Measurements from ENCODE around the gene SLC20A1.
"Not testable (repeated sequence)": the region's sequence is repeated elsewhere in the genome, so short reads cannot be mapped to it uniquely, and the experiment has no call there.

Gene SLC20A1

DNA sequence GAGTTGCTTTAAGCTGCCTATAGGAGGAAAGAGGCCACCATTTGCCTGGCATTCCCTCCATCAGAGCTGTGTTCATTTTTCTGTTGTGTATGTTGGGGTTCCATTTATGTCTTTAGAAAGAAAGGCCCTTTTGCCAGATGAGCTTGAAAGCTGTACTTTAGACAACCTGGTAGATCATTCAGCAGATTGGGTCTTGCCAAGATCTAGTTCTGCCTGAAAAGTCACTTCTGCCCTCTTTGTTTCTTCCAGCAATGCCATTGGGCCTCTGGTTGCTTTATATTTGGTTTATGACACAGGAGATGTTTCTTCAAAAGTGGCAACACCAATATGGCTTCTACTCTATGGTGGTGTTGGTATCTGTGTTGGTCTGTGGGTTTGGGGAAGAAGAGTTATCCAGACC, 14.4 kb downstream of the SLC20A1 start:
- no peak overlapping the region for H3K4me3 ChIP-seq (ENCODE audit: low read length)
- H3K27me3 ChIP-seq (ENCODE audit: control insufficient read depth, insufficient read depth, low read length): no peaks in the 10 kb centered on the region
- no peaks in the 10 kb centered on the region for H3K9me3 ChIP-seq (ENCODE audit: control insufficient read depth, low read length)
- H3K36me3 ChIP-seq (ENCODE audit: control insufficient read depth, insufficient read depth, low read length): no peaks in the 10 kb centered on the region
- no peak overlapping the region for H3K9ac ChIP-seq (ENCODE audit: low read length)
- no peaks in the 10 kb centered on the region for H3K4me1 ChIP-seq (ENCODE audit: control insufficient read depth, insufficient read depth, low read length)

DNA sequence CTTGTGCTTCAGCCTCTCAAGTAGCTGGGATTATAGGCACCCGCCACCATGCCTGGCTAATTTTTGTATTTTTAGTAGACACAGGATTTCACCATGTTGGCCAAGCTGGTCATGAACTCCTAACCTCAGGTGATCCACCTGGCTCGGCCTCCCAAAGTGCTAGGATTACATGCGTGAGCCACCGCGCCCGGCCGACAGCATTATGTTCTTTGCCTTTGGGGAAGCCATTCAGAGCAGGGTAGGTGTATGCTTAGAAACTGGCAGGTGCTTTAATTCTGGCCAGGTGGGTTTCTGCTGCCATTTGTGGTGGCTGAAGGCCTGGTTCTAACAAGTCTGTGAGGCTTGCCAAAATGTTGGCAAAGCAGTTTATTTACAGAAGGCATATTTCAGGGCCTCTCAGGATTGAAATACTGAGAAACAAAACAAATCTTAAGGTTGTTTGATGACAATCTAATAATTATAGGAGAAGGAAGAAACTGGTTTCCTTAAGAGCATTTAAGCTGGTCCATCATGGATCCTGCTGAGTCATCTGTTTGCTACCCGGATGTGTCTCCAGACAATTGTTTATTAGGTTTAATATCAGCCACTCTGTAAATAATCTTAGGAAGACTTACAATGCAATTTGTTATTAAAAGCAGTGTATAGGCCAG, 16.0 kb downstream of the SLC20A1 start:
- Histone ChIP-seq H3K4me3 (ENCODE audit: low read length) (no peak overlapping the region), H3K4me1 (ENCODE audit: control insufficient read depth, insufficient read depth, low read length) (no peaks in the 10 kb centered on the region), H3K9ac (ENCODE audit: low read length) (no peak overlapping the region), H3K36me3 (ENCODE audit: control insufficient read depth, insufficient read depth, low read length) (no peaks in the 10 kb centered on the region), H3K27me3 (ENCODE audit: control insufficient read depth, insufficient read depth, low read length) (no peaks in the 10 kb centered on the region), H3K9me3 (ENCODE audit: control insufficient read depth, low read length) (no peaks in the 10 kb centered on the region)

DNA sequence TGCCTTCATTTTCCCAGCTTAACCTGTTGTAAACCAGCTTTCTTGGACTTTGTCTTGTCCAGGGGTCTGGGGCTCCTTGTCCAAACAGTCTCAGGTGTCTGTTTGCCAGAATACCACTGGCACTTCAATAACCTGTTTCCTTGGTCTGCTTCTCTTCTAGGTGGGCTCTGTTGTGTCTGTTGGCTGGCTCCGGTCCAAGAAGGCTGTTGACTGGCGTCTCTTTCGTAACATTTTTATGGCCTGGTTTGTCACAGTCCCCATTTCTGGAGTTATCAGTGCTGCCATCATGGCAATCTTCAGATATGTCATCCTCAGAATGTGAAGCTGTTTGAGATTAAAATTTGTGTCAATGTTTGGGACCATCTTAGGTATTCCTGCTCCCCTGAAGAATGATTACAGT, 17.0 kb downstream of the SLC20A1 start:
- no peak overlapping the region for H3K9ac ChIP-seq (ENCODE audit: low read length)
- no peaks in the 10 kb centered on the region for H3K36me3 ChIP-seq (ENCODE audit: control insufficient read depth, insufficient read depth, low read length)
- H3K27me3 ChIP-seq (ENCODE audit: control insufficient read depth, insufficient read depth, low read length): no peaks in the 10 kb centered on the region
- no peaks in the 10 kb centered on the region for H3K4me1 ChIP-seq (ENCODE audit: control insufficient read depth, insufficient read depth, low read length)
- H3K9me3 ChIP-seq (ENCODE audit: control insufficient read depth, low read length): no peaks in the 10 kb centered on the region
- no peak overlapping the region for H3K4me3 ChIP-seq (ENCODE audit: low read length)

DNA sequence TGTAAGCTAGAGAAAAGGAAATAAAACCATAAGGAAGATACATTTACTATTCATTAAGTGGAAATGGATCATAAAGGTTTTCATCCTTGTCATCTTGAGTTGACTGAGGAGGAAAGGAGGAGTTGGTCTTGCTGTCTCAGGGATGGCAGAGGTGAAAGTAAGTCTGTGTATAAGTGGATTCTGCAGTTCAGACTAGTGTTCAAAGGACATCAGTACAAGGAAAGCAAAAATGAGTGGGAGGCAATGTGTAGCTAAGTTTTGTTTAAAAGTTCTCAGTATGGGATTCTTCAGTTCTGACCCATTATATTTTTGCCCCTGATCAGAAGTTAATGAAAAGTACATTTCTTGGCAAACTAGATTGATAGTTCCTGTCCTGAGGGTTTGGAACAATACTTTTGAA, 18.9 kb downstream of the SLC20A1 start:
- Histone ChIP-seq H3K27me3 (ENCODE audit: control insufficient read depth, insufficient read depth, low read length) (no peaks in the 10 kb centered on the region), H3K36me3 (ENCODE audit: control insufficient read depth, insufficient read depth, low read length) (no peaks in the 10 kb centered on the region), H3K4me1 (ENCODE audit: control insufficient read depth, insufficient read depth, low read length) (no peaks in the 10 kb centered on the region), H3K9me3 (ENCODE audit: control insufficient read depth, low read length) (no peaks in the 10 kb centered on the region), H3K4me3 (ENCODE audit: low read length) (no peak overlapping the region), H3K9ac (ENCODE audit: low read length) (no peak overlapping the region)

DNA sequence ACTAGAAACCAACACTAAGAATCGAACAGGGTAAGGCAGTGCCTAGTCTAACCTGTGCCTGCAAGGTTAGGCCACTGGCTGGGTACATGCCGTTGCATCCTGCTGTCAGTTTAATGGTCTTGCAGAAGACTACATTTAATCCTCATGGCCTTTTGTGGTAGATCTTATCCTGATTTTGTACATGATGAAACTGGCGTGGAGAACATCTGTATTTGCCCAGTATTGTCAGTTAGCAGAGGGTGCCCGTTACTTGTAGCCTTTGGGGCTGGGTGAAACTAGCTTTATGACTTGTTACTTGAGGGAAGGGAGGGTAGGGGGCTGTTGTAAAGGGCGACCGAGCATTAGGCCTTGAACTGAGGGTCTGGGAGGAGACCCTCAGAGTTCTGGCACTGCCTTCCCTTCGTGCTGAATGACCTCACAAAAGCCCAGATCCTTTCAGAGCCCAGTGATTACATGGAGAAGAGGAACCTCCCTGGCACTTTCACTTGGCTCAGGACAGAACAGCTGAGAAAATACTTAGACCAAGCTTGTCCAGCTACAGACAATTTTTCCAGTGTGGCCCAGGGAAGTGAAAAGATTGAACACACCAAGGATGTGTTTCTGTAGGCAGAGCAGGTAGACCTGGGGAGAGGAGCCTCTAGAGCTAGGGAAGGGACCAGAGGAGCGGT, 19.5 kb downstream of the SLC20A1 start:
- no peak overlapping the region for H3K4me3 ChIP-seq (ENCODE audit: low read length)
- no peaks in the 10 kb centered on the region for H3K9me3 ChIP-seq (ENCODE audit: control insufficient read depth, low read length)
- H3K27me3 ChIP-seq (ENCODE audit: control insufficient read depth, insufficient read depth, low read length): no peaks in the 10 kb centered on the region
- H3K9ac ChIP-seq (ENCODE audit: low read length): no peak overlapping the region
- no peaks in the 10 kb centered on the region for H3K36me3 ChIP-seq (ENCODE audit: control insufficient read depth, insufficient read depth, low read length)
- H3K4me1 ChIP-seq (ENCODE audit: control insufficient read depth, insufficient read depth, low read length): no peaks in the 10 kb centered on the region

DNA sequence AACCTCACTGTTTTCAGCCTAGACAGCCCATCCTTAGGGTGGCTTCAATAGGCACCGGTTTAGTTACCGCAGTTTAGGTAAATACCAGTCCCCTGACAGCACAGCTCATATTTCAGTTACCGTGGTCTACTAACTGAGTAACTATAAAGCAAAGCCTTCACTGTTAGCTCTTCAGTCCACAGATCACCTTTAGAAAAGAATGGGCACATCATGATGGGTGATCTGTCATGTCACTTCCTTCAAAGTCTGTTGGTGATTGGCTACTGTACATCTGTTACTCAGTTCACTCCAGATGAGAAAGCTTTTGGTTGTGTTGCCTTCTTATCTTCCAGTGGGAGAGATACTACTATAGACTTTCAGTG, 21.0 kb downstream of the SLC20A1 start:
- Histone ChIP-seq H3K4me3 (ENCODE audit: low read length) (no peak overlapping the region), H3K9ac (ENCODE audit: low read length) (no peak overlapping the region)

DNA sequence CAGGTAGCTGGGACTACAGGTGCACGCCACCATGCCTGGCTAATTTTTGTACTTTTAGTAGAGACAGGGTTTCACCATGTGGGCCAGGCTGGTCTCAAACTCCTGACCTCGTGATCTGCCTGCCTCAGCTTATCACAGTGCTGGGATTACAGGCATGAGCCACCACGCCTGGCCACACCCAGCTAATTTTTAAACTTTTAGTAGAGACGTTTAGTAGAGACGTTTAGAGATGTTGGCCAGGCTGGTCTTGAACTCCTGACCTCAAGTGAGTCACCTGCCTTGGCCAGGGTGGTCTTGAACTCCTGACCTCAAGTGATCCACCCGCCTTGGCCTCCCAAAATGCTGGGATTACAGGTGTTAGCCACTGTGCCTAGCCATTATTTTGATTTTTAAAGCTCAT, 21.8 kb downstream of the SLC20A1 start:
- not testable (repeated sequence) for H3K36me3 ChIP-seq (ENCODE audit: control insufficient read depth, insufficient read depth, low read length); H3K4me3 ChIP-seq (ENCODE audit: low read length); H3K27me3 ChIP-seq (ENCODE audit: control insufficient read depth, insufficient read depth, low read length); H3K4me1 ChIP-seq (ENCODE audit: control insufficient read depth, insufficient read depth, low read length); H3K9me3 ChIP-seq (ENCODE audit: control insufficient read depth, low read length); H3K9ac ChIP-seq (ENCODE audit: low read length)

More for the DNA sequence above, 21.0 kb downstream of the SLC20A1 start:
- Histone ChIP-seq H3K9me3 (ENCODE audit: control insufficient read depth, low read length) (no peaks in the 10 kb centered on the region), H3K4me1 (ENCODE audit: control insufficient read depth, insufficient read depth, low read length) (no peaks in the 10 kb centered on the region), H3K27me3 (ENCODE audit: control insufficient read depth, insufficient read depth, low read length) (no peaks in the 10 kb centered on the region), H3K36me3 (ENCODE audit: control insufficient read depth, insufficient read depth, low read length) (no peaks in the 10 kb centered on the region)

DNA sequence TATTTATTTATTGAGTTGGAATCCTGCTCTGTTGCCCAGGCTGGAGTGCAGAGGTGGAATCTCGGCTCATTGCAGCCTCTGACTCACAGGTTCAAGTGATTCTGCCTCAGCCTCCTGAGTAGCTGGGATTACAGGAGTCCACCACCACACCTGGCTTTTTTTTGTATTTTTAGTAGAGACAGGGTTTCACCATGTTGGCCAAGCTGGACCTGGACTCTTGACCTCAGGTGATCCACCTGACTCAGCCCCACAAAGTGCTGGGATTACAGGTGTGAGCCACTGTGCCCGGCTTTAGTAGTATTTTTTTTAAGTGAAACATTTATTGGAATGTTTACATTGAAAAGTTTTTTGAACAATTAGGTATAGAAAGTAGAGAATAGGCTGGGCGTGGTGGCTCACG, 23.9 kb downstream of the SLC20A1 start:
- no peaks in the 10 kb centered on the region for H3K36me3 ChIP-seq (ENCODE audit: control insufficient read depth, insufficient read depth, low read length)
- H3K4me3 ChIP-seq (ENCODE audit: low read length): no peak overlapping the region
- H3K4me1 ChIP-seq (ENCODE audit: control insufficient read depth, insufficient read depth, low read length): no peaks in the 10 kb centered on the region
- no peak overlapping the region for H3K9ac ChIP-seq (ENCODE audit: low read length)
- no peaks in the 10 kb centered on the region for H3K9me3 ChIP-seq (ENCODE audit: control insufficient read depth, low read length)
- no peaks in the 10 kb centered on the region for H3K27me3 ChIP-seq (ENCODE audit: control insufficient read depth, insufficient read depth, low read length)

DNA sequence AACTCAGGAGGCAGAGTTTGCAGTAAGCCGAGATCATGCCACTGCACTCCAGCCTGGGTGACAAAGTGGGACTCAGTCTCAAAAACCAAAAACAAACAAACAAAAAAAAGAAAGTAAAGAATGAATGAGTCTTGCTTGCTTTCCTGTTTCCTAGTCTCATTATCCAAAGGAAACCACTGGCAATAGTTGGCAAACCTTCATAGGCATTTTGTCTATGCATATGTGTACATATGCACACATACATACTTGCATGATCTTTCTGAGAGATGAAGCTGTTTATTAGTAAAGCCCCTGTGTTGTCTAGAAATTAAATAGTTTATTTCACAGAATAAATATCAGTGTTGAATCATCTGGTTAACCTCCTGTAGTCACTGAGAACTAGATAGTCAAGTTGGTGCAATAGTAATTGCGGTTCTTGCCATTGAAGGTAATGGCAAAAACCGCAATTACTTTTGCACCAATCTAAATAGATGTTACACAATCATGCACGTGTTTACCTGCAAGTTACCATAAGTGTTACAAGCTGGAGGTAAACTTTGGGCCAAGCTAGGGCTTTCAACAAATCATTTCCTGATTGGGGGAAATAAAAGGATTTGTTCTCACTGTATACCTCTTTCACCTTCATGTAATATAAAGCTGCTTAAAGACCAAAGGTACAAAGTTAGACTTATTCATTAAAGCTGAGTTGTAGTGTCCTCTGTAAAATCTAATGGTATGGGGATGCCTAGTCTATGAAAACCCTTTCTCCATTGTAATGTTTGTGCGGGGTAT, 24.7 kb downstream of the SLC20A1 start:
- Histone ChIP-seq H3K9me3 (ENCODE audit: control insufficient read depth, low read length) (no peaks in the 10 kb centered on the region), H3K4me1 (ENCODE audit: control insufficient read depth, insufficient read depth, low read length) (no peaks in the 10 kb centered on the region), H3K27me3 (ENCODE audit: control insufficient read depth, insufficient read depth, low read length) (no peaks in the 10 kb centered on the region), H3K4me3 (ENCODE audit: low read length) (no peak overlapping the region), H3K9ac (ENCODE audit: low read length) (no peak overlapping the region), H3K36me3 (ENCODE audit: control insufficient read depth, insufficient read depth, low read length) (no peaks in the 10 kb centered on the region)

DNA sequence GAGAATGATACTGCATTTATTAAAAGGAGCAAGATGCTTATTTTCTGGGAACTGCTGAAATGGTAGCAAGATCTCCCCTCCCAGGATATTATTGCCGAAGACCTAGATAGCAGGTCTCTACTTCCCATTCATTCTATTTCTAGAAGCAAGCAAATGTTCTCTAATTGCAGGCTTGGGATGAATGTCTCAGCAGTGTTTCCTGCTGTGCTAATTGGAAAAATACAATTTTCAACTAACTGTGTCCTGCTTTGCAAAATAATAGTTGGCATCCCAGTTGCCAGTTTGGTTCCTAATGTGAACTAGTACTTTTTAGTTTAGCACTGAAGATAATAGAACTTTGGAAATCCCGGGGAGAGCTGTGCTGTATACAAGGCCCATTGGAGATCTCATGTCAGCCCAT, 26.1 kb downstream of the SLC20A1 start:
- Histone ChIP-seq H3K9ac (ENCODE audit: low read length) (no peak overlapping the region), H3K9me3 (ENCODE audit: control insufficient read depth, low read length) (no peaks in the 10 kb centered on the region), H3K4me1 (ENCODE audit: control insufficient read depth, insufficient read depth, low read length) (no peaks in the 10 kb centered on the region)

DNA sequence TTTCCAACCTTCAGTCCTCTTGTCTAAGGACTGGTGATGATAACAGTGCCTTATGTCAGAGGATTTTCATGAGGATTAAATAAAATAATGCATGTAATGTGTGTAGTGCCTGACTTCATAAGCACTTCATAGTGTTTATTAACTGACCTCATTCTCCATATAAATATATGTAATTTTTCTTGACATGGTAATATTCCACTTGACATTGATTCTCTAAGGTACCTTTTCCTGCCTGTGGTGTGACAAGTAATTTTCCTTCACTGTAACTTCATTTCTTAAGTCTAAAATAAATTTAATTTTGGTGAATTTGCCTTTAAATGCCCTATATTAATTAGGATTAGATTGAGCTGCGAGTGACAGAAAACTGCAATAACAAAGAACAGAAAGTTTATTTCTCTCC, 27.3 kb downstream of the SLC20A1 start:
- no peaks in the 10 kb centered on the region for H3K27me3 ChIP-seq (ENCODE audit: control insufficient read depth, insufficient read depth, low read length)
- no peak overlapping the region for H3K9ac ChIP-seq (ENCODE audit: low read length)
- H3K4me3 ChIP-seq (ENCODE audit: low read length): no peak overlapping the region
- H3K36me3 ChIP-seq (ENCODE audit: control insufficient read depth, insufficient read depth, low read length): no peaks in the 10 kb centered on the region
- H3K9me3 ChIP-seq (ENCODE audit: control insufficient read depth, low read length): no peaks in the 10 kb centered on the region
- no peaks in the 10 kb centered on the region for H3K4me1 ChIP-seq (ENCODE audit: control insufficient read depth, insufficient read depth, low read length)

More for the DNA sequence above, 26.1 kb downstream of the SLC20A1 start:
- Histone ChIP-seq H3K27me3 (ENCODE audit: control insufficient read depth, insufficient read depth, low read length) (no peaks in the 10 kb centered on the region), H3K36me3 (ENCODE audit: control insufficient read depth, insufficient read depth, low read length) (no peaks in the 10 kb centered on the region), H3K4me3 (ENCODE audit: low read length) (no peak overlapping the region)

DNA sequence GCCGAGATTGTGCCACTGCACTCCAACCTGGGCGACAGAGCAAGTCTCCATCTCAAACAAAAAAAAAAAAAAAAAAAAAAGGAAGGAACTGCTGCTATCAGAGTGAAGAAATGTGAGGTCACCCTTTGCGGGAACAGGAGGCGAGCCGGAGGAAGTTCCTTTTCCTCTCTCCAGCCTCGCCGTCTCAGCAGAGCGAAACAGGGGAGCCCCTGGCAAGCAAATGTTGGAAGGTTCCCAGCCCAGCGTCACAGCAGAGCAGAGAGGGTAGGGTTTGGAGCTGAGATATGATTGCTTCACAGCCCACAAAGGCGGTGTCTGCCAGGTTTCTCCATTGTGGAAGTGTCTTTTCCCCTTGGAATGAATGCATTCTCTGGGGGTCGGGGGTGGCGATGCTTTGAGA, 28.5 kb downstream of the SLC20A1 start:
- no peak overlapping the region for H3K4me3 ChIP-seq (ENCODE audit: low read length)

More for the DNA sequence above, 28.5 kb downstream of the SLC20A1 start:
- H3K9me3 ChIP-seq (ENCODE audit: control insufficient read depth, low read length): no peaks in the 10 kb centered on the region
- peaks cover 3% of the 10 kb centered on the region for H3K27me3 ChIP-seq (ENCODE audit: control insufficient read depth, insufficient read depth, low read length)
- no peaks in the 10 kb centered on the region for H3K36me3 ChIP-seq (ENCODE audit: control insufficient read depth, insufficient read depth, low read length)
- no peaks in the 10 kb centered on the region for H3K4me1 ChIP-seq (ENCODE audit: control insufficient read depth, insufficient read depth, low read length)
- H3K9ac ChIP-seq (ENCODE audit: low read length): no peak overlapping the region

Data from mucosa of stomach (tissue), 1 donor.